DND-41 (cell line): ENCODE results near the gene RPS3.

Experiments used
- CTCF ChIP-seq: IDR thresholded peaks from 2 replicates; pipeline ENCODE4 v1.5.1; 2012; ENCODE audit warnings: borderline replicate concordance, low read length, moderate library complexity, mild to moderate bottlenecking; ENCODE audit not compliant: poor library complexity, severe bottlenecking; ENCODE audit errors: extremely low read depth
- EZH2 ChIP-seq: IDR thresholded peaks from 3 replicates; pipeline ENCODE4 v1.6.1; 2012; ENCODE audit warnings: borderline replicate concordance, low read depth, mild to moderate bottlenecking, moderate library complexity, low read length, inconsistent platforms; ENCODE audit not compliant: severe bottlenecking

GRCh38 chr11:75402002-75402773 lies 2.9 kb downstream of the RPS3 start:
- TF ChIP-seq CTCF (peak; percentile 27), EZH2 (no peak)
